ENCODE results near the gene CYP2A13.
"Not testable (repeated sequence)": the region's sequence is repeated elsewhere in the genome, so short reads cannot be mapped to it uniquely, and the experiment has no call there.

CYP2A13 gene

DNA sequence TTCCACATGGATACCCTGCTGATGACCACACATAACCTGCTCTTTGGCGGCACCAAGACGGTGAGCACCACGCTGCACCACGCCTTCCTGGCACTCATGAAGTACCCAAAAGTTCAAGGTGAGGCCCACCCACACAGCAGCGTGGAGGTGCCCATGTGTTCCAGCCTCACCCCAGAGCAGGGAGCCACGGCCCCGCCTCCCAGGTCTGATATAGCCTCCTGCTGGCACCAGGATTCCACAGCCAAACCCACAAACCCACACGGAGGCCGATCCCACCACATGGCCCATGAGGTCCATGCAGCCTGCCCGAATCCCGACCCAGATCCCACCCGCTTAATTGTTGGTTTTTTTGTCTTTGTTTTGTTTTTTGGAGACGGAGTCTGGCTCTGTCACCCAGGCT is 34.6 kb downstream of the CYP2A13 start:
- H3K9ac ChIP-seq (ENCODE audit: low read depth, low read length); H3K4me1 ChIP-seq (ENCODE audit: insufficient read depth, low read length); H3K9me3 ChIP-seq (ENCODE audit: insufficient read depth, low read depth, low read length); H3K27ac ChIP-seq (ENCODE audit: low read length); H3K36me3 ChIP-seq (ENCODE audit: insufficient read depth, low read depth, low read length); H3K4me3 ChIP-seq (ENCODE audit: low read length); H3K27me3 ChIP-seq (ENCODE audit: insufficient read depth, low read length): not testable (repeated sequence)

DNA sequence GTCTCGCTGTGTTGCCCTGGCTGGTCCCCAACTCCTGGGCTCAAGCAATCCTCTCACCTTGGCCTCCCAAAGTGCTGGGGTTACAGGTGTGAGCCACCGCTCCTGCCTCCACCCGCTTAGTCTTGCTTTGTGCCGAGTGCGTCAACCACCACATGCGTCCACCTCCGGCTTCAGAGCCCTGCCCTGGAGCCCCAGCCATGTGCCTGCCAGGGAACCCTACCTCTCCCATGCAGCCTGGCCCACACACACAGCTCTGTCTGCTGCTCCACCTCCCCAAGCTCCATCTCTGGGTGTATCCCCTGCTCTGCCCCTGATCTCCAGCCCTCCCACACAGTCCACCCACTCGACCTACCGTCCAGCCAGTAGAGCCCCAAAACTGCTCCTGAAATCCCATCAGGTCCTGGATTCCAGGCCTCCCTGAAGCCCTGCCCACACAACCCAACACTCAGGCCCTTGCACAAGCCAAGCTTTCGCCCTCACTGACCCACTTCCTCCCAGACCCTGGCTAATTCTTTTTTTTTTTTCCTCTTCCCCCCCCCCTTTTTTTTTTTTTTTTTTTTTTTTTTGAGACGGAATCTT is 35.6 kb downstream of the CYP2A13 start:
- no peak overlapping the region for H3K27ac ChIP-seq (ENCODE audit: low read length)
- H3K27me3 ChIP-seq (ENCODE audit: insufficient read depth, low read length), result peaks cover 8% of the 10 kb centered on the region
- H3K36me3 ChIP-seq (ENCODE audit: insufficient read depth, low read depth, low read length), result no peaks in the 10 kb centered on the region
- H3K9ac ChIP-seq (ENCODE audit: low read depth, low read length), result no peak overlapping the region
- no peaks in the 10 kb centered on the region for H3K9me3 ChIP-seq (ENCODE audit: insufficient read depth, low read depth, low read length)
- H3K4me3 ChIP-seq (ENCODE audit: low read length), result no peak overlapping the region
- peaks cover 3% of the 10 kb centered on the region; the same call in 1 of the 2 replicates for H3K4me1 ChIP-seq (ENCODE audit: insufficient read depth, low read length)

DNA sequence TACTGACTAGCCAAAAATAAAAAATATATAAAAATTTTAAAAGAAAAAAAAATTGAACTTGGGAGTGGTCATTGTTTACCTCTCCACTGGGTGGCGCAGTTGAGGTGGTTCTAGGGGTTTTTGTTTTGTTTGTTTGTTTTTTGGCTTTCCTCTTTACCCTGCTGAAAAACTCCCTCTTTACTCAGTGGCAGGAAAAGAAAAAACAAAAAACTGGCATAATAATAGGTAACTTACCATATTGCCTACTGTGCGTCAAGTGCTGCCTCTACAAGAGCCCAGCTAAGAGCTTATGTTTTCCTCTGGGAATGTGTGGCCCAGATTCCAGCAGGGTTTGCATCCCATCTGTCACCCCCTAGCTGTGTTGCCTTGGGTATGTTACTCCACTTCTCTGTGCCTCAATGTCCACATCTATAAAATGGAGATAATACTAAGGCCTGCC is 38.5 kb downstream of the CYP2A13 start:
- H3K36me3 ChIP-seq (ENCODE audit: insufficient read depth, low read depth, low read length); H3K4me1 ChIP-seq (ENCODE audit: insufficient read depth, low read length): not testable (repeated sequence)
- H3K27ac ChIP-seq (ENCODE audit: low read length), result peak overlapping the region; percentile 22

DNA sequence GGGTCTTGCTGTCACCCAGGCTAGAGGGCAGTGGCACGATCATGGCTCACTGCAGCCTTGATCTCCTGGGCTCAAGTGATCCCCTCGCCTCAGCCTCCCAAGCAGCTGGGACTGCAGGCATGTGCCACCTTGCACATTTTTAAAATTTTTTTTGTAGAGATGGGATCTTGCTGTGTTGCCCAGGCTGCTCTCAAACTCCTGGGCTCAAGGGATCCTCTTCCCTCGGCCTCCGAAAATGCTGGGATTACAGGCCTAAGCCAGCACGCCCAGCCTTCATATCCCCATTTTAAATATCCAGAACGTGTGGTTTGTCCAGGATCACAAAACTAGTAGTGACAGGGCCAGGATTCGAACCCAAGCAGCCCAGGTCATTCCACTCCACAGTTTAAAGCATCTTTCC is 39.1 kb downstream of the CYP2A13 start:
- H3K4me3 ChIP-seq (ENCODE audit: low read length); H3K36me3 ChIP-seq (ENCODE audit: insufficient read depth, low read depth, low read length); H3K9me3 ChIP-seq (ENCODE audit: insufficient read depth, low read depth, low read length); H3K27me3 ChIP-seq (ENCODE audit: insufficient read depth, low read length); H3K4me1 ChIP-seq (ENCODE audit: insufficient read depth, low read length); H3K9ac ChIP-seq (ENCODE audit: low read depth, low read length): not testable (repeated sequence)
- peak overlapping the region; percentile 22 for H3K27ac ChIP-seq (ENCODE audit: low read length)

More for the DNA sequence above, 38.5 kb downstream of the CYP2A13 start:
- H3K4me3 ChIP-seq (ENCODE audit: low read length); H3K9ac ChIP-seq (ENCODE audit: low read depth, low read length); H3K27me3 ChIP-seq (ENCODE audit: insufficient read depth, low read length); H3K9me3 ChIP-seq (ENCODE audit: insufficient read depth, low read depth, low read length): not testable (repeated sequence)

DNA sequence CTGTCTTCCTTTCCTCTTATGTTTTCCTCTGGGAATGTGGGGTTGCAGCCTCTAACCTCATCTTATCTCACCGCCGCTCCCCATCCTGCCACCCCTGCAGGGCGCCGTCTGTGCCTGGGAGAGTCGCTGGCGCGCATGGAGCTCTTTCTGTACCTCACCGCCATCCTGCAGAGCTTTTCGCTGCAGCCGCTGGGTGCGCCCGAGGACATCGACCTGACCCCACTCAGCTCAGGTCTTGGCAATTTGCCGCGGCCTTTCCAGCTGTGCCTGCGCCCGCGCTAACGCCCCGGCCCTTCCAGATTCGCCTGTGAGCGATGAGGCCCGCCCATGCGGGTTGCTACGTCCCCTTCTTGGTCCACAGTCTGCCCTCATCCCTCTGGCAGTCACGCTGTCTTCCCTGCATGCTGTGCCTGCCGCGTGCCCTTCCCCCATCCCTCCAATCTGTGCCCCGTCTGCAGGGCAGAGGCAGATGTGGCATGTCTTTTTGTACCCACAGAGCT is 39.6 kb downstream of the CYP2A13 start:
- not testable (repeated sequence) for H3K4me3 ChIP-seq (ENCODE audit: low read length); H3K36me3 ChIP-seq (ENCODE audit: insufficient read depth, low read depth, low read length); H3K27me3 ChIP-seq (ENCODE audit: insufficient read depth, low read length); H3K9ac ChIP-seq (ENCODE audit: low read depth, low read length); H3K27ac ChIP-seq (ENCODE audit: low read length); H3K4me1 ChIP-seq (ENCODE audit: insufficient read depth, low read length); H3K9me3 ChIP-seq (ENCODE audit: insufficient read depth, low read depth, low read length)

DNA sequence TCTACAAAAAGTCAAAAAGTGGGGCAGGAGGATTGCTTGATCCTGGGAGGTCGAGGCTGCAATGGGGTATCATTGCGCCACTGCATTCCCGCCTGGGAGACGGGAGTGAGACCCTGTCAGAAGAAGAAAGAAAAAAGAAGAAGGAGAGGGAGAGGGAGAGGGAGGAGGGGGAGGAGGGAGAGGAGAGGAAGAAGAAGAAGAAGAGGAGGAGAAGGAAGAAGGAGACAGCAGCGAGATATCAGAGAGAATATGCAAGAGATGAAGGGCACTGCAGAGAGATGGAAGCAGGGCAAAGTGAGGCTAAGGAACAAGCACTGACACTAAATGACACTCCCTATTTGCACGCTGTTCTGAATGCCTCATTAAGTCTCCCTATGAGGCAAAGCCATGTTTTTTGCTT is 40.4 kb downstream of the CYP2A13 start:
- Histone ChIP-seq H3K4me3 (ENCODE audit: low read length) (no peak overlapping the region), H3K9ac (ENCODE audit: low read depth, low read length) (no peak overlapping the region), H3K36me3 (ENCODE audit: insufficient read depth, low read depth, low read length) (no peaks in the 10 kb centered on the region), H3K27ac (ENCODE audit: low read length) (no peak overlapping the region), H3K4me1 (ENCODE audit: insufficient read depth, low read length) (peaks cover 3% of the 10 kb centered on the region; the same call in 1 of the 2 replicates), H3K9me3 (ENCODE audit: insufficient read depth, low read depth, low read length) (no peaks in the 10 kb centered on the region), H3K27me3 (ENCODE audit: insufficient read depth, low read length) (peaks cover 8% of the 10 kb centered on the region)

DNA sequence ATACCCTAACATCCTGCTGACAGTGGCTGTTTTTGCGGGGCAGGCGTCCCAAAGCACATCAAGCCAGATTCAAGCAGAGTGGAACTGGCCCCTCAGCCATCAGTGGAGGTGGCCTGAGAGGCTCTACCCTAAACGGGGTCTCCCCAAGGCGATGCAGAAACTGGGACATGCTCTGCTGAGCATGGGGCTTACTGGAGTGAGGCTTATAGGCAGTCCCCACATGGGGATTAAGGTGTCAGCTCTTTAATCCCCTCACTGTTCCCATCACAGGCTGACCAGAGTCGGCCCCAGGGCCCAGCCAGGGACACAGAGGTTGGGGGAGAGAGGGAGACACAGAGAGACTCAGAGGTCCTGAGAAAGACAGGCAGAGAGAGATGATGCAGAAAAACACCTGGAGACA is 42.9 kb downstream of the CYP2A13 start:
- H3K9ac ChIP-seq (ENCODE audit: low read depth, low read length), result no peak overlapping the region
- no peak overlapping the region for H3K27ac ChIP-seq (ENCODE audit: low read length)
- H3K4me1 ChIP-seq (ENCODE audit: insufficient read depth, low read length), result peaks cover 3% of the 10 kb centered on the region; the same call in 1 of the 2 replicates
- H3K27me3 ChIP-seq (ENCODE audit: insufficient read depth, low read length), result peaks cover 20% of the 10 kb centered on the region
- no peaks in the 10 kb centered on the region for H3K9me3 ChIP-seq (ENCODE audit: insufficient read depth, low read depth, low read length)
- H3K4me3 ChIP-seq (ENCODE audit: low read length), result no peak overlapping the region
- H3K36me3 ChIP-seq (ENCODE audit: insufficient read depth, low read depth, low read length), result no peaks in the 10 kb centered on the region

DNA sequence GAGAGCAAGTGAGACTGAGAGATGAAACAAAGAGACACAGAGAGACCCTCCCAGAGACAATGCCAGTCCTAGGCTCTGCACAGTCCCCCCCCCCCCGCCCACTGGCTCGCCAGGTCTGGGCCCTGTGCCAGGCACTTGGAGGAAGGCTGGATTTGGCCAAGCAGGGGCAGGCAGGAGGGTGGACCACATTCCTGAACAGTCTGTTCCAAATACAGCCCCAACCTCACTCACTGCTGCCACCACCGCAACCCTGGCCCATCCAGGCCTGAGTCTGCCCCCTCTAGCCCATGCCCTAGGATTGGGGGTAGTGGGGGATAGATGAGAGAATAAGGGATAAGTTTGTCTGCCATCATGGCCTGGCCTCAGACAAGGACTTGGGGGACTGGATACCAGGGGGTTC is 45.0 kb downstream of the CYP2A13 start:
- H3K36me3 ChIP-seq (ENCODE audit: insufficient read depth, low read depth, low read length), result no peaks in the 10 kb centered on the region
- no peak overlapping the region for H3K27ac ChIP-seq (ENCODE audit: low read length)
- H3K27me3 ChIP-seq (ENCODE audit: insufficient read depth, low read length), result peaks cover 17% of the 10 kb centered on the region
- no peak overlapping the region for H3K9ac ChIP-seq (ENCODE audit: low read depth, low read length)
- H3K9me3 ChIP-seq (ENCODE audit: insufficient read depth, low read depth, low read length), result no peaks in the 10 kb centered on the region
- no peak overlapping the region for H3K4me3 ChIP-seq (ENCODE audit: low read length)
- H3K4me1 ChIP-seq (ENCODE audit: insufficient read depth, low read length), result peaks cover 3% of the 10 kb centered on the region; the same call in 1 of the 2 replicates

DNA sequence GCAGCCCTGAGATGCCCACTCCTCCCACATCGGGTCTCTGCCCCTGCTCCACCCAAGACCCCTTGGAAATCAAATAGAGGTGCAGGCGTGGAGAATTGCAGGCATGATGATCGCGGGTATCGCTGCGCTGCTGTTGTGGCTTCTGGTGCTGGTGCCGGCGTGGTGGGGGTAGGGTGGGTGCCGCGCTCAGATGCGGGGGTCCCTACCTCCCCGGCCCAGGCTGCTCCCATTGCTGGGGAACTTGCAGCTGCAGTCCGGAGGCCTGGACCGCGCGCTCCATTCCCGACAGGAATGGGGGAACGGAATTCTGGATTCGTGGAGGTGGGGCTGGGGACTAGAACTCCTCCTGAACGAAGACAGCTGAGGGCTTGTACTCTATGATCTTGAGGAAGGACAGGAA is 46.4 kb downstream of the CYP2A13 start:
- Histone ChIP-seq H3K9me3 (ENCODE audit: insufficient read depth, low read depth, low read length) (no peaks in the 10 kb centered on the region), H3K4me1 (ENCODE audit: insufficient read depth, low read length) (no peaks in the 10 kb centered on the region), H3K27ac (ENCODE audit: low read length) (no peak overlapping the region), H3K36me3 (ENCODE audit: insufficient read depth, low read depth, low read length) (no peaks in the 10 kb centered on the region), H3K9ac (ENCODE audit: low read depth, low read length) (no peak overlapping the region), H3K27me3 (ENCODE audit: insufficient read depth, low read length) (peaks cover 12% of the 10 kb centered on the region), H3K4me3 (ENCODE audit: low read length) (no peak overlapping the region)

DNA sequence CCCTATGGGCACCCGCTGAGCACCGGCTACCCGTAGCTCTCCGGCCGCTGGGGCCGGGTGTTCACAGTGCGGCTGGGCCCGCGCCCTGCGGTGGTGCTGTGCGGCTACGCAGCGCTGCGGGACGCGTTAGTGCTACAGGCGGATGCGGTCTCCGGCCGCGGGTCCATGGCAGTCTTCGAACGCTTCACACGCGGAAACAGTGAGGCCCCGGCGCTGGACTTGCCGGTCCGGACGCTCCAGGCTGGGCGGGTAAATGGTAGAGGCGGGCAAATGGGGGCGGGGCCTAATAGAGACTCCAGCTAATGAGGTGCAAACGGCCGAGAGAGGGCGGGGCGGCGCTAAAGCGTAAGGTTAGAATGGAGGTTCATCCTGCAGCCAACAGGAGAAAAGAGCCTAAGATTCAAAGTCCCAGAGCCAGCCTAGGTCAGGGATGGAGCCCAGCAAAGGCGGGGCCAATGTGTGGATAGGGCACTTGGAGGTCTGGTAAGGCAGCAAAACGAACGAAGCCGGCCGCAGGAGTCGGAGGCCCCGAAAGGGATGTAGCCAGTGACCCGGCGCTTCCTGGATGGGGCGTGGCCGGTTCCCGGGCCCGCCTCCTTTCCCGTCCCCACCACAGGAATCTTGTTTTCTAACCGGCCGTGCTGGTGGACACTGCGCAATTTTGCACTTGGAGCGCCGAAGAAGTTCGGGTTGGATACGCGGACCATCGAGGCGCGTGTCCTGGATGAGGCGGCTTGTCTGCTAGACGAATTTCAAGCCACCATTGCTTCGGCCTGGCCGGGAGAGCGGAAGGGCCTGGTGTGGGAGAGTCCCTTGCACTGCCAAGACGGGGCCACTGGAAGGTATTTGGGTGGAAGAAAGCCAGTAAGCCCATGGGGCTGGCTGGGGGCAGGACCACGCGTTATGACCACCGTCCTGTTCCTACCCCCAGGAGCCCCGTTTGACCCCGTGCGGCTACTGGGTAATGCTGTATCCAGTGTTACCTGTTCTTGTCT is 47.4 kb downstream of the CYP2A13 start:
- not testable (repeated sequence) for H3K27ac ChIP-seq (ENCODE audit: low read length); H3K4me1 ChIP-seq (ENCODE audit: insufficient read depth, low read length); H3K36me3 ChIP-seq (ENCODE audit: insufficient read depth, low read depth, low read length); H3K9me3 ChIP-seq (ENCODE audit: insufficient read depth, low read depth, low read length)
- peak overlapping the region; percentile 67 for H3K4me3 ChIP-seq (ENCODE audit: low read length)
- peaks cover 12% of the 10 kb centered on the region for H3K27me3 ChIP-seq (ENCODE audit: insufficient read depth, low read length)
- H3K9ac ChIP-seq (ENCODE audit: low read depth, low read length), result peak overlapping the region; percentile 61; the same call in 1 of the 2 replicates

DNA sequence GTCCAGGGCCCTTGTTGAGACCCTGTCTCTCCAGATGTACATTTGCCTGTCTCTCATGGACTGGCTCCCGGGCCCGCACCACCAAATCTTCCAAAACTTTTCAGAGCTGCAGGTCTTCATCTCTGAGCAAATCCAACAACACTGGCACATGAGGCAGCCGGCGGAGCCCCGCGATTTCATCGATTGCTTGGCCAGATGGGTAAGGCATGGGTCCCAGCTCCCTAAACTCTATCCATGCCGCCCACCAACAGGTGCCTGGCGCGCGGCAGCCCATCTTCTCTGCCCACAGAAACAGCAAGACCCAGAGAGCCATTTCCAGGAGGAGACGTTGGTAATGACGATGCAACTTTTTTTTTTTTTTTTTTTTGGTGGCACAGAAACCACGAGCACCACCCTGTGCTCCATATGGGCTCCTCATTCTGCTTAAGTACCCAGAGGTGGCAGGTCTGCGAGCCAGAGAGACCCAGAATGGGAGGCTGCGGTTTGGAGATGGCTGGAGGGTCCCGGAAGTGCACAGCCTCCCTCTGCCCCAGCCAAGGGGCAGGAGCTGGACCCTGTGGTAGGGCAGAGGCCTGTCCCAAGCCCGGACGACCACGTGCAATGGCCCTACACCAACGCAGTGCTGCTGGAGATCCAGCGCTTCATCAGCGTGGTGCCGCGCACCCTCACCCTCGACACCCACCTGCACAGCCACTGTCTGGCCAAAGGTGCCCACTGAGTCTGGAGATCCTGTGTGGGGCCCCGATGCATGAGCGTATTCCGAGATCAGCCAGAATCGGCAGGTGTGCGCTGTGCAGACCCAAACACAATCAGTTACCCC is 48.6 kb downstream of the CYP2A13 start:
- no peaks in the 10 kb centered on the region for H3K9me3 ChIP-seq (ENCODE audit: insufficient read depth, low read depth, low read length)
- no peaks in the 10 kb centered on the region for H3K4me1 ChIP-seq (ENCODE audit: insufficient read depth, low read length)
- no peaks in the 10 kb centered on the region for H3K36me3 ChIP-seq (ENCODE audit: insufficient read depth, low read depth, low read length)
- H3K27me3 ChIP-seq (ENCODE audit: insufficient read depth, low read length), result peaks cover 12% of the 10 kb centered on the region
- H3K27ac ChIP-seq (ENCODE audit: low read length), result no peak overlapping the region
- H3K4me3 ChIP-seq (ENCODE audit: low read length), result no peak overlapping the region
- peak overlapping the region; percentile 61; the same call in 1 of the 2 replicates for H3K9ac ChIP-seq (ENCODE audit: low read depth, low read length)

Data from iPS-20b (cell line).